CD4-positive, alpha-beta T cell (primary cell): Measurements from ENCODE around the gene PPP2R2B. TPM values are rescaled to one million over a fixed set of nuclear protein-coding genes. Genes with fewer than 3 reads are reported as not detected.

Source experiments
- ATAC-seq: fragments of 200-7000 bp; cut with Tn5 transposase; one replicate; pipeline ENCODE4 v1.10.0; 2022; ENCODE audit warnings: mild to moderate bottlenecking; ENCODE audit not compliant: poor library complexity
- CTCF ChIA-PET: fragments of 350-600 bp; sonication (Branson Sonifier 250); formaldehyde crosslinking; loops from one replicate; lab custom pipeline; 2021; ENCODE audit warnings: antibody characterized with exemption, inconsistent platforms; lab: Charles Lee
- POLR2A ChIA-PET: fragments of 350-600 bp; sonication (Branson Sonifier 250); formaldehyde crosslinking; loops from one replicate; lab custom pipeline; 2021; ENCODE audit warnings: antibody characterized with exemption, inconsistent platforms; lab: Charles Lee
- DNase-seq, 14 experiments: peaks; one replicate each; pipeline ENCODE4 v3.0.0-alpha.2; 2013 to 2020; ENCODE audit warnings: mixed read lengths in 2 of 14
- H3K27ac ChIP-seq, 2 donors: one replicate each; pipeline versions ENCODE4 v1.5.1 to v1.7.0; 2013; ENCODE audit warnings: low read length in 2 of 2, low read depth in 1 of 2, mild to moderate bottlenecking in 1 of 2
- H3K27me3 ChIP-seq, 2 experiments: 1 replicate in 1 of 2; 2 replicates in 1 of 2; pipeline versions ENCODE4 v1.6.1 to v1.7.0; 2013; ENCODE audit warnings: low read length in 2 of 2, control low read depth in 1 of 2, mild to moderate bottlenecking in 1 of 2, moderate library complexity in 1 of 2; ENCODE audit not compliant: insufficient read depth in 2 of 2, control insufficient read depth in 1 of 2
- H3K36me3 ChIP-seq: one replicate; pipeline ENCODE4 v1.6.1; 2013; ENCODE audit warnings: low read length, control low read depth; ENCODE audit not compliant: insufficient read depth
- H3K4me1 ChIP-seq: one replicate; pipeline ENCODE4 v1.6.1; 2013; ENCODE audit warnings: low read length, control low read depth; ENCODE audit not compliant: insufficient read depth
- H3K4me3 ChIP-seq: one replicate; pipeline ENCODE4 v1.5.1; 2013; ENCODE audit warnings: mild to moderate bottlenecking, low read length, moderate library complexity
- H3K9me3 ChIP-seq, 2 experiments: 1 replicate in 1 of 2; 2 replicates in 1 of 2; pipeline versions ENCODE4 v1.6.1 to v1.7.0; 2013; ENCODE audit warnings: low read length in 2 of 2, mild to moderate bottlenecking in 2 of 2, control low read depth in 1 of 2, moderate library complexity in 1 of 2; ENCODE audit not compliant: control insufficient read depth in 1 of 2, insufficient read depth in 1 of 2
- H3K27ac Mint-ChIP-seq: one replicate; pipeline ENCODE4 v1.8.0; 2020; ENCODE audit warnings: mixed read lengths
- H3K27me3 Mint-ChIP-seq: one replicate; pipeline ENCODE4 v1.8.0; 2021; ENCODE audit warnings: mixed read lengths
- H3K36me3 Mint-ChIP-seq: one replicate; pipeline ENCODE4 v1.8.0; 2021; ENCODE audit warnings: low read depth, mixed read lengths
- H3K4me1 Mint-ChIP-seq: one replicate; pipeline ENCODE4 v1.8.0; 2021; ENCODE audit warnings: low read depth, mixed read lengths
- H3K4me3 Mint-ChIP-seq: one replicate; pipeline ENCODE4 v1.8.0; 2020; ENCODE audit warnings: mild to moderate bottlenecking, mixed read lengths
- H3K9me3 Mint-ChIP-seq: one replicate; pipeline ENCODE4 v1.8.0; 2020; ENCODE audit warnings: mixed read lengths
- intact Hi-C, 2 experiments: fragments of 100-400 bp; cut with DNase I in 1 of 2; cut with micrococcal nuclease in 1 of 2; formaldehyde crosslinking; loops; one replicate each; pipeline versions ENCODE4 v1.15.1 to v1.9.0; 2023 to 2025; cut with DNase I, micrococcal nuclease
- total RNA-seq, 174 experiments: library from RNA in 2 of 174; stranded (reverse) in 2 of 174; gene quantifications; one replicate each; pipeline ENCODE4 v1.2.3 and lab custom pipeline; 2021 to 2026
- TF ChIP-seq, protein P1 (sequence below): fragments of 200-600 bp; IDR thresholded peaks from one replicate; pipeline ENCODE4 v1.8.0; 2022; ENCODE audit warnings: antibody characterized with exemption, mild to moderate bottlenecking

The PPP2R2B gene
- total RNA-seq, 2 experiments from 2014 or later = 4.1 to 4.2 TPM

DNA sequence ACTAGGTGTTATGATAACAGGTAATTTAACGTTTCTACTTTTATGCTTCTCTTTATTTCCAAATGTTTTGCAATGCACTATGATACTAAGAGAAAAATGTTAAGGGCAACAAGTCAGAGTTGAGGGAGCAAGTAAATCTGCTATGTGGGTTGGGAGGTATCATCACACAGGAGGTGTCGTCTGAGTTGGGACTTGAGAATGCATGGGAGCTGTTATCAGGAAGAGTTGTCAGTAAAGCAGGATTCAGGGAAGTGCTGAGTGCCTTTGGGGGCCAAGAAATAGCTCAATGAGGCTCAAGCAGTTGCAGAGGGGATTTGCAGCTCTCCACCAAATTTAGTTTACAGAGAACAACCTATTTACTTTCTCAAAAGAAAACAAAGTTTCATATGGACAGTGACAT lies 108.0 kb downstream of the PPP2R2B start:
- Histone ChIP-seq H3K27ac (no peak overlapping the region), H3K4me1 (no peaks in the 10 kb centered on the region), H3K36me3 (no peaks in the 10 kb centered on the region), H3K27me3 (no peaks in the 10 kb centered on the region), H3K4me3 (no peak overlapping the region), H3K9me3 (no peaks in the 10 kb centered on the region)
- peaks cover 3% of the 10 kb centered on the region for H3K4me1 Mint-ChIP-seq
- H3K36me3 Mint-ChIP-seq = no peaks in the 10 kb centered on the region
- no peaks in the 10 kb centered on the region for H3K9me3 Mint-ChIP-seq
- H3K27me3 Mint-ChIP-seq = no peaks in the 10 kb centered on the region
- intact Hi-C loops = no loop called here
- ChIA-PET POLR2A (no interaction called here), CTCF (interaction anchor here (0.6 kb wide), 1 partner anchor 71 kb away, joined by 6 read pairs; no protein-coding TSS in a partner anchor)
- DNase-seq (no peak), ATAC-seq (no peak)
- TF ChIP-seq, protein P1, sequence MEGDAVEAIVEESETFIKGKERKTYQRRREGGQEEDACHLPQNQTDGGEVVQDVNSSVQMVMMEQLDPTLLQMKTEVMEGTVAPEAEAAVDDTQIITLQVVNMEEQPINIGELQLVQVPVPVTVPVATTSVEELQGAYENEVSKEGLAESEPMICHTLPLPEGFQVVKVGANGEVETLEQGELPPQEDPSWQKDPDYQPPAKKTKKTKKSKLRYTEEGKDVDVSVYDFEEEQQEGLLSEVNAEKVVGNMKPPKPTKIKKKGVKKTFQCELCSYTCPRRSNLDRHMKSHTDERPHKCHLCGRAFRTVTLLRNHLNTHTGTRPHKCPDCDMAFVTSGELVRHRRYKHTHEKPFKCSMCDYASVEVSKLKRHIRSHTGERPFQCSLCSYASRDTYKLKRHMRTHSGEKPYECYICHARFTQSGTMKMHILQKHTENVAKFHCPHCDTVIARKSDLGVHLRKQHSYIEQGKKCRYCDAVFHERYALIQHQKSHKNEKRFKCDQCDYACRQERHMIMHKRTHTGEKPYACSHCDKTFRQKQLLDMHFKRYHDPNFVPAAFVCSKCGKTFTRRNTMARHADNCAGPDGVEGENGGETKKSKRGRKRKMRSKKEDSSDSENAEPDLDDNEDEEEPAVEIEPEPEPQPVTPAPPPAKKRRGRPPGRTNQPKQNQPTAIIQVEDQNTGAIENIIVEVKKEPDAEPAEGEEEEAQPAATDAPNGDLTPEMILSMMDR = no peak
- H3K4me3 Mint-ChIP-seq = no peak overlapping the region
- no peak overlapping the region for H3K27ac Mint-ChIP-seq

DNA sequence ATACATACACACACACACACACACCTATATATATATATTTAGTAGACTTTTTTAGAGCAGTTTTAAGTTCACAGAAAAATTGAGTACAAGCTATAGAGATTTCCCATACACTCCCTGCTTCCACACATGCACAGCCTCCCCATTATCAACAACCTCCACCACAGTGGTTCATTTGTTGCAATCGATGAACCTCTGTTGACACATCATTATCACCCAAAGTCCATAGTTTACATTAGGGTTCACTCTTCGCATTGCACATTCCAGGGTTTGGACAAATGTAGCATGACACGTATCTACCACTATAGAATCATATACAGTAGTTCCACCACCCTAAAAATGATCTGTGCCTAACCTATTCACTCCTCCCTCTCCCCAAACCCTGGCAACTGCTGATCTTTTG lies 111.0 kb downstream of the PPP2R2B start:
- Mint-ChIP-seq H3K4me1 (peaks cover 15% of the 10 kb centered on the region), H3K27me3 (no peaks in the 10 kb centered on the region), H3K9me3 (no peaks in the 10 kb centered on the region), H3K27ac (no peak overlapping the region), H3K36me3 (no peaks in the 10 kb centered on the region), H3K4me3 (no peak overlapping the region)
- Histone ChIP-seq H3K4me1 (no peaks in the 10 kb centered on the region), H3K36me3 (no peaks in the 10 kb centered on the region), H3K4me3 (no peak overlapping the region), H3K27ac (no peak overlapping the region), H3K27me3 (no peaks in the 10 kb centered on the region), H3K9me3 (no peaks in the 10 kb centered on the region)
- ChIA-PET CTCF (no interaction called here), POLR2A (no interaction called here)
- TF ChIP-seq, protein P1 = no peak
- intact Hi-C loops = no loop called here
- ATAC-seq (no peak), DNase-seq (no peak)

DNA sequence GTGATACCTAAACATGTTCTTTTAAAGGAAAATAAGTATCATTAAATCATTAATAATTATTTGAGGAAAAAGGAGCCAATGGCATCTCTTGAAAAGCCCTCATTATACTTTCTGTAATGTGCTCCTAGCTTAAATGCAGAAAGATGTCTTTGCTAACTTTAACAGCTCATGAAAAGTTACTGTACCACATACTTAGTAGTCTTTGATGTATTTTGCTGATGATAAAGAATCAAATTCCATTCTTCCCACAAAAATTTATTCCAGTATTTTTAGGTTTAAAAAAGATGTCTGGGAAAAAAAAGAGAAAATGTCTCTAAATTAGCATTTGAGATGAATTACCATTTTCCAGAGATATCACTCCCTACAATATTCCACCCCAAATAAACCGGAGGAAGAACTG lies 112.5 kb downstream of the PPP2R2B start:
- Mint-ChIP-seq H3K27ac (no peak overlapping the region), H3K27me3 (no peaks in the 10 kb centered on the region), H3K4me3 (no peak overlapping the region), H3K4me1 (peaks cover 15% of the 10 kb centered on the region), H3K9me3 (no peaks in the 10 kb centered on the region), H3K36me3 (no peaks in the 10 kb centered on the region)
- no peaks in the 10 kb centered on the region for H3K36me3 ChIP-seq
- no peaks in the 10 kb centered on the region for H3K4me1 ChIP-seq
- intact Hi-C loops = no loop called here
- DNase-seq (no peak), ATAC-seq (no peak)
- no peaks in the 10 kb centered on the region for H3K9me3 ChIP-seq
- CTCF ChIA-PET = no interaction called here
- no peak overlapping the region for H3K4me3 ChIP-seq
- H3K27me3 ChIP-seq = no peaks in the 10 kb centered on the region
- TF ChIP-seq, protein P1 = no peak
- POLR2A ChIA-PET = no interaction called here
- no peak overlapping the region for H3K27ac ChIP-seq
